HCT116 (cell line): ENCODE measurements around the gene CXCL8. TPM values are rescaled to one million over a fixed set of nuclear protein-coding genes. Genes with fewer than 3 reads are reported as not detected.

Experiments used
- ATAC-seq: fragments of 200-7000 bp; cut with Tn5 transposase; 2 replicates; pipeline ENCODE4 v1.9.1; 2020; ENCODE audit warnings: mild to moderate bottlenecking, moderate library complexity
- BruUV-seq: library from RNA; stranded (reverse); fragments of 400-500 nt; replicated peaks from 2 replicates; lab custom pipeline; 2021; lab: Mats Ljungman, UMichigan
- CTCF ChIA-PET: fragments of 300-600 bp; sonication (Branson Sonifier 250); formaldehyde crosslinking; loops from one replicate; lab custom pipeline; 2021; ENCODE audit warnings: antibody characterized with exemption; lab: Charles Lee
- POLR2A ChIA-PET: fragments of 300-600, 350-600 bp; sonication (Branson Sonifier 250); formaldehyde crosslinking; loops from one replicate; lab custom pipeline; 2021; ENCODE audit warnings: antibody characterized with exemption; lab: Charles Lee
- RAD21 ChIA-PET, 2 experiments: fragments of 300-600 bp; sonication (Branson Sonifier 250); formaldehyde crosslinking; loops; one replicate each; lab custom pipeline; 2023; ENCODE audit warnings: low total read pairs in 2 of 2; ENCODE audit not compliant: uncharacterized antibody in 2 of 2, unreplicated experiment in 2 of 2, low non-redundant PET in 1 of 2; lab: Charles Lee
- DNase-seq: peaks from one replicate; pipeline ENCODE4 v3.0.0-alpha.2; 2010; ENCODE audit warnings: low read depth, low spot score
- H2AFZ ChIP-seq: fragments of 200-600 bp; shearing (Covaris generic), sonication (generic); 2 replicates; pipeline ENCODE4 v1.6.1; 2017; ENCODE audit warnings: low read depth, mixed run types, mixed read lengths, antibody characterized with exemption, low read length; ENCODE audit not compliant: poor library complexity, severe bottlenecking
- H3K27ac ChIP-seq: 2 replicates; pipeline ENCODE4 v1.5.1; 2012; ENCODE audit warnings: low read depth, low read length
- H3K27me3 ChIP-seq: fragments of 200-600 bp; sonication (generic); 2 replicates; pipeline ENCODE4 v1.6.1; 2016; ENCODE audit warnings: mixed run types, low read length, mixed read lengths; ENCODE audit not compliant: insufficient read depth
- H3K36me3 ChIP-seq, 2 experiments: fragments of 200-500 bp in 1 of 2; fragments of 200-600 bp in 1 of 2; sonication (Bioruptor generic) in 1 of 2; sonication (generic) in 1 of 2; 2 replicates each; pipeline versions ENCODE4 v1.5.1 to v1.6.1; 2014 to 2016; ENCODE audit warnings: low read length in 2 of 2, inconsistent platforms in 1 of 2, mixed read lengths in 1 of 2, mixed run types in 1 of 2; ENCODE audit not compliant: insufficient read depth in 2 of 2, control insufficient read depth in 1 of 2
- H3K4me1 ChIP-seq, 2 experiments: fragments of 200-600 bp in 1 of 2; sonication (generic) in 1 of 2; 2 replicates each; pipeline versions ENCODE4 v1.5.1 to v1.6.1; 2012 to 2017; ENCODE audit warnings: low read length in 2 of 2, inconsistent platforms in 1 of 2, mild to moderate bottlenecking in 1 of 2, mixed read lengths in 1 of 2, mixed run types in 1 of 2, moderate library complexity in 1 of 2; ENCODE audit not compliant: insufficient read depth in 2 of 2, control insufficient read depth in 1 of 2
- H3K4me2 ChIP-seq: fragments of 200-600 bp; sonication (generic); 2 replicates; pipeline ENCODE4 v1.6.1; 2017; ENCODE audit warnings: mixed run types, low read length, mixed read lengths
- H3K4me3 ChIP-seq, 2 experiments: fragments of 200-600 bp in 1 of 2; sonication (generic) in 1 of 2; replicated peaks in 1 of 2; 2 replicates each; pipeline ENCODE4 v1.5.1; 2011 to 2016; ENCODE audit warnings: low read length in 2 of 2, control low read depth in 1 of 2, low read depth in 1 of 2, mild to moderate bottlenecking in 1 of 2, mixed read lengths in 1 of 2, mixed run types in 1 of 2
- H3K79me2 ChIP-seq: fragments of 200-600 bp; sonication (generic); 2 replicates; pipeline ENCODE4 v1.6.1; 2017; ENCODE audit warnings: mild to moderate bottlenecking, mixed run types, low read length, moderate library complexity, mixed read lengths; ENCODE audit not compliant: insufficient read depth
- H3K9ac ChIP-seq: fragments of 200-600 bp; sonication (generic); 2 replicates; pipeline ENCODE4 v1.6.1; 2016; ENCODE audit warnings: low read length, mixed read lengths
- H3K9me2 ChIP-seq: fragments of 200-600 bp; sonication (generic), shearing (Covaris generic); 2 replicates; pipeline ENCODE4 v1.6.1; 2017; ENCODE audit warnings: mixed run types, mild to moderate bottlenecking, moderate library complexity; ENCODE audit not compliant: insufficient read depth
- H3K9me3 ChIP-seq, 2 experiments: fragments of 200-500 bp in 1 of 2; fragments of 200-600 bp in 1 of 2; sonication (Bioruptor generic) in 1 of 2; sonication (generic) in 1 of 2; 2 replicates each; pipeline ENCODE4 v1.6.1; 2014 to 2017; ENCODE audit warnings: low read length in 2 of 2, mixed read lengths in 2 of 2, inconsistent platforms in 1 of 2, low read depth in 1 of 2, mild to moderate bottlenecking in 1 of 2, mixed run types in 1 of 2, moderate library complexity in 1 of 2; ENCODE audit not compliant: control insufficient read depth in 1 of 2, insufficient read depth in 1 of 2
- H4K20me1 ChIP-seq: fragments of 200-600 bp; sonication (generic), shearing (Covaris generic); 2 replicates; pipeline ENCODE4 v1.6.1; 2017; ENCODE audit warnings: mixed run types, mild to moderate bottlenecking, moderate library complexity; ENCODE audit not compliant: insufficient read depth
- CBX3 ChIP-seq: IDR thresholded peaks from 2 replicates; pipeline ENCODE4 v1.6.1; 2012; ENCODE audit warnings: low read depth
- CTCF ChIP-seq, 3 experiments: fragments of 200-600 bp in 1 of 3; sonication (generic) in 1 of 3; IDR thresholded peaks in 2 of 3; conservative IDR thresholded peaks in 1 of 3; 2 replicates each; pipeline ENCODE4 v1.5.1; 2012 to 2017; ENCODE audit warnings: low read depth in 2 of 3, low read length in 2 of 3, antibody characterized with exemption in 1 of 3, borderline replicate concordance in 1 of 3, control low read depth in 1 of 3, mild to moderate bottlenecking in 1 of 3, mixed read lengths in 1 of 3, mixed run types in 1 of 3, moderate library complexity in 1 of 3; ENCODE audit not compliant: insufficient read depth in 1 of 3
- ELF1 ChIP-seq: IDR thresholded peaks from 2 replicates; pipeline ENCODE4 v1.6.1; 2012; ENCODE audit warnings: low read depth, borderline replicate concordance
- EZH2 ChIP-seq: fragments of 200-600 bp; sonication (generic); IDR thresholded peaks from 2 replicates; pipeline ENCODE4 v1.6.1; 2017; ENCODE audit warnings: antibody characterized with exemption, mixed run types
- EZH2phosphoT487 ChIP-seq: fragments of 200-600 bp; IDR thresholded peaks from 2 replicates; pipeline ENCODE4 v1.6.1; 2018; ENCODE audit warnings: antibody characterized with exemption, borderline replicate concordance
- FOSL1 ChIP-seq: IDR thresholded peaks from 2 replicates; pipeline ENCODE4 v1.6.1; 2012; ENCODE audit warnings: low read depth
- JUND ChIP-seq: IDR thresholded peaks from 2 replicates; pipeline ENCODE4 v1.6.1; 2012
- MAX ChIP-seq: IDR thresholded peaks from 2 replicates; pipeline ENCODE4 v1.6.1; 2012
- REST ChIP-seq: IDR thresholded peaks from 2 replicates; pipeline ENCODE4 v1.6.1; 2012; ENCODE audit warnings: low read depth
- SP1 ChIP-seq: IDR thresholded peaks from 2 replicates; pipeline ENCODE4 v1.6.1; 2012; ENCODE audit warnings: low read depth
- SRF ChIP-seq: IDR thresholded peaks from 2 replicates; pipeline ENCODE4 v1.6.1; 2012; ENCODE audit warnings: low read depth
- TCF7L2 ChIP-seq: IDR thresholded peaks from 2 replicates; pipeline ENCODE4 v1.7.0; 2011; ENCODE audit warnings: borderline replicate concordance, inconsistent platforms; ENCODE audit not compliant: insufficient read depth, insufficient read length; ENCODE audit errors: extremely low read depth
- YY1 ChIP-seq: IDR thresholded peaks from 2 replicates; pipeline ENCODE4 v1.6.1; 2011; ENCODE audit warnings: low read length, low read depth, moderate library complexity, mild to moderate bottlenecking; ENCODE audit not compliant: insufficient replicate concordance; ENCODE audit errors: extremely low read depth
- ZNF274 ChIP-seq: fragments of 200-500 bp; sonication (Bioruptor generic); IDR thresholded peaks from 2 replicates; pipeline ENCODE4 v1.6.1; 2014; ENCODE audit warnings: mild to moderate bottlenecking, low read depth, low read length, inconsistent platforms
- intact Hi-C: fragments of 100-400 bp; cut with micrococcal nuclease; formaldehyde crosslinking; loops from 2 replicates; pipeline ENCODE4 v1.10.0; 2022
- total RNA-seq: library from RNA; stranded (reverse); gene quantifications from one replicate; pipeline ENCODE4 v1.2.1, GENCODE V29; 2021; ENCODE audit not compliant: unreplicated experiment

The CXCL8 gene
- total RNA-seq, 1 experiment from 2014 or later, result 1.8 TPM

- no peak for DNase-seq
- TF ChIP-seq SRF (no peak), EZH2 (no peak), CTCF (IDR thresholded peaks at IDR 0.05 in 2 of 3, conservative IDR thresholded peaks at IDR 0.05 in 1 of 3; ENCODE audit: borderline replicate concordance in 1 of 3, insufficient read depth in 1 of 3, low read depth in 2 of 3, low read length in 2 of 3) (no peak), ZNF274 (no peak), EZH2phosphoT487 (no peak), FOSL1 (no peak), MAX (no peak), REST (no peak), YY1 (no peak), CBX3 (no peak), JUND (no peak), ELF1 (no peak), TCF7L2 (no peak), SP1 (no peak)
- Histone ChIP-seq H2AFZ (no peak overlapping the region), H4K20me1 (no peaks in the 10 kb centered on the region), H3K79me2 (no peaks in the 10 kb centered on the region), H3K27ac (no peak overlapping the region), H3K4me3 (no peak overlapping the region), H3K4me1 (no peaks in the 10 kb centered on the region), H3K4me2 (no peak overlapping the region), H3K9me3 (no peaks in the 10 kb centered on the region), H3K9ac (no peak overlapping the region), H3K9me2 (no peaks in the 10 kb centered on the region), H3K27me3 (no peaks in the 10 kb centered on the region), H3K36me3 (no peaks in the 10 kb centered on the region)
- POLR2A ChIA-PET, result no interaction called here
- BruUV-seq, result no TSS peak
- CTCF ChIA-PET, result no interaction called here
- intact Hi-C loops, result no loop called here
- RAD21 ChIA-PET, result no interaction called here
- ATAC-seq, result no peak
Observed at GRCh38 chr4:73691759-73692158, 48.6 kb upstream of the CXCL8 start.
